Activated CD4-positive, alpha-beta memory T cell treated with anti-CD3 and anti-CD28 coated beads for 36 hours (primary cell): ENCODE results near the gene ANO4. TPM values are rescaled to one million over a fixed set of nuclear protein-coding genes. Genes with fewer than 3 reads are reported as not detected.
"Not testable (repeated sequence)": the region's sequence is repeated elsewhere in the genome, so short reads cannot be mapped to it uniquely, and the experiment has no call there.

Experiments
- CTCF ChIA-PET: fragments of 350-600 bp; sonication (Branson Sonifier 250); formaldehyde crosslinking; loops from one replicate; lab custom pipeline; 2021; ENCODE audit warnings: antibody characterized with exemption, inconsistent platforms; lab: Charles Lee
- POLR2A ChIA-PET: fragments of 350-600 bp; sonication (Branson Sonifier 250); formaldehyde crosslinking; loops from one replicate; lab custom pipeline; 2021; ENCODE audit warnings: antibody characterized with exemption; lab: Charles Lee
- DNase-seq: peaks from one replicate; pipeline ENCODE4 v3.0.0-alpha.2; 2020
- H3K27ac Mint-ChIP-seq: one replicate; pipeline ENCODE4 v1.8.0; 2021; ENCODE audit warnings: mixed read lengths
- H3K27me3 Mint-ChIP-seq: one replicate; pipeline ENCODE4 v1.8.0; 2021; ENCODE audit warnings: mixed read lengths
- H3K36me3 Mint-ChIP-seq: one replicate; pipeline ENCODE4 v1.8.0; 2021; ENCODE audit warnings: mixed read lengths
- H3K4me1 Mint-ChIP-seq: one replicate; pipeline ENCODE4 v1.8.0; 2021; ENCODE audit warnings: low read depth, mixed read lengths
- H3K4me3 Mint-ChIP-seq: one replicate; pipeline ENCODE4 v1.8.0; 2021; ENCODE audit warnings: mild to moderate bottlenecking, mixed read lengths
- H3K9me3 Mint-ChIP-seq: one replicate; pipeline ENCODE4 v1.8.0; 2021; ENCODE audit warnings: mixed read lengths
- intact Hi-C: fragments of 100-400 bp; cut with micrococcal nuclease; formaldehyde crosslinking; loops from one replicate; pipeline ENCODE4 v1.15.1; 2023
- total RNA-seq, 2 experiments: library from RNA; stranded (reverse); gene quantifications; one replicate each; pipeline ENCODE4 v1.2.3, GENCODE V29; 2021

Gene ANO4
- total RNA-seq, 2 experiments from 2014 or later, result not detected

DNA sequence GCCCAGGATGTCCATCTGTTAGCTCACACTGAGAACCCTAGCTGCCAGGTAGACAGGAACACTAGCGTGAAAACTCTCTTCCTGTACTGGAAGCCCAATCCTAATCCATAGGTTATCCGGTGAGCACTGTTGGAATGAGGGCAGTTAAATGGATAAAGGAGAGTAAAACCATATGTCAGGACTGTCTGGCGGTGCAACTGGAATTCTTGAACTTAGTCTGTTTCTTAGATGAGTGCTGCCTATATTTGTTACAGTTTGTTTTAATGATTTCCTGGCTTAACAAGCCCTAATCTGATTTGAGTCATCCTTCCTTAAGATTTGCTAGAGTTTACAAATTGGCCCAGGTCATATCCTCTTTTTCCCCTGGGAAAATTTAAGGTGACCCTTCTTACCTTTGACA is 104.7 kb downstream of the ANO4 start:
- no peak overlapping the region for H3K27ac Mint-ChIP-seq
- H3K4me1 Mint-ChIP-seq, result no peaks in the 10 kb centered on the region
- ChIA-PET POLR2A (no interaction called here), CTCF (no interaction called here)
- H3K27me3 Mint-ChIP-seq, result no peaks in the 10 kb centered on the region
- DNase-seq, result no peak
- H3K9me3 Mint-ChIP-seq, result no peaks in the 10 kb centered on the region
- intact Hi-C loops, result no loop called here
- H3K4me3 Mint-ChIP-seq, result no peak overlapping the region
- no peaks in the 10 kb centered on the region for H3K36me3 Mint-ChIP-seq

DNA sequence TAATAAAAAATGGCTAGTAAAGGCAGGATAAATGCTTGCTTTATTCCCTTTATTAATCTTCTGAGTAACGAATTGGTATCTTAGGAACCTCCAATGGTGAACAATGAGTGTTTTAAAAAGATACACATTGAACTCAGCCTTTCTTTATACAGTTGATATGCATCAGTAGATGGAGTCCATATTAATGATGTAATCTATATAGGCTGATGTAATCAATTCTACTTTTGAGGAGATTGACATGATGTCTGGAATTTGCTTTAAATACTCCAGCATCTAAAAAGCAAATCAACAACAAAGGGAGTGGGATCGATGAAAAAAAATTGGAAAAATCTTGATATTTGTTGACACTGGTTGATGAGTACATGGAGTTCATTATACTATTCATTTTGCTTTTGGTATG is 106.2 kb downstream of the ANO4 start:
- ChIA-PET CTCF (no interaction called here), POLR2A (no interaction called here)
- H3K27ac Mint-ChIP-seq, result no peak overlapping the region
- intact Hi-C loops, result no loop called here
- H3K4me3 Mint-ChIP-seq, result no peak overlapping the region
- no peaks in the 10 kb centered on the region for H3K27me3 Mint-ChIP-seq
- H3K9me3 Mint-ChIP-seq, result no peaks in the 10 kb centered on the region
- H3K36me3 Mint-ChIP-seq, result no peaks in the 10 kb centered on the region
- H3K4me1 Mint-ChIP-seq, result no peaks in the 10 kb centered on the region
- DNase-seq, result no peak

DNA sequence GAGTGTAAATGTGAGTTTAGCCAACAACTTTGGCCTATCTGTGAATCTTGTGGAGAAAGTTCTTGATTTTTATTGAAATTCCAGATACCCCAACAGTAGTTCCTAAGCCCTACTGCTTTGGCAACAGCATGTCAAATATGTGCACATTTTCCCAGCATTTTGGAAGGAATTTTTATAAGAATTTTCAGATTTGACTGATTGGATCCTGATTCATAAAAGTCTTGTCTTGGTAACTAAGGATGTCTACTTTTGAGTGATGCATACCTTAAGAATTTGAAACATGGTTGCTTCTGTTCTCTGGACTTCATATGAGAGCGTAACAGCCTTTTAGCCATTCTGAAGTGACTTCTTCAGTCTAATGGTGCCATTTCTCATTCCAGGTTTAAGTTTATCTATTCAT is 106.7 kb downstream of the ANO4 start:
- intact Hi-C loops, result no loop called here
- H3K4me1 Mint-ChIP-seq, result no peaks in the 10 kb centered on the region
- ChIA-PET POLR2A (no interaction called here), CTCF (no interaction called here)
- no peaks in the 10 kb centered on the region for H3K27me3 Mint-ChIP-seq
- no peak overlapping the region for H3K4me3 Mint-ChIP-seq
- no peak overlapping the region for H3K27ac Mint-ChIP-seq
- no peak for DNase-seq
- no peaks in the 10 kb centered on the region for H3K9me3 Mint-ChIP-seq
- no peaks in the 10 kb centered on the region for H3K36me3 Mint-ChIP-seq

DNA sequence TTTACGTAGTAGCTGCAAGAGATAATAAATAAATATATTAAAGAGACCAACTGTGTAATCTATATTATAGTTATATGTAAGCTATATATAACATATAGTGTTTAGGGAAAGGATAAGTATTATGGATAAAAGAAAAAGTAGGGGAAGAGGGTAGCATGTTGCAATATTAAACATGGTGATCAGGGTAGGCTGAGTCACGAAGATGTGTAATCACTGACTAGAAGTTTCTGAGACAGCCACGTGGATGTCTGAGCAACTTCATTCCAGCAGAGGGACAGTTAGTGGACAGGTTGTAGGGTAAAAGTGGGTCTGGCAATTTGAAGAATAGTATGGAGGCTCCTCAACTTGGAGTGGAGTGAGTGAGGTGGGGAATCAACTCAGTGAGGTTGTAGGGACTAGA is 109.7 kb downstream of the ANO4 start:
- H3K27me3 Mint-ChIP-seq, result no peaks in the 10 kb centered on the region
- H3K27ac Mint-ChIP-seq, result no peak overlapping the region
- DNase-seq, result no peak
- H3K4me3 Mint-ChIP-seq, result no peak overlapping the region
- CTCF ChIA-PET, result no interaction called here
- POLR2A ChIA-PET, result no interaction called here
- intact Hi-C loops, result no loop called here
- H3K4me1 Mint-ChIP-seq, result no peaks in the 10 kb centered on the region
- H3K36me3 Mint-ChIP-seq, result no peaks in the 10 kb centered on the region
- no peaks in the 10 kb centered on the region for H3K9me3 Mint-ChIP-seq

DNA sequence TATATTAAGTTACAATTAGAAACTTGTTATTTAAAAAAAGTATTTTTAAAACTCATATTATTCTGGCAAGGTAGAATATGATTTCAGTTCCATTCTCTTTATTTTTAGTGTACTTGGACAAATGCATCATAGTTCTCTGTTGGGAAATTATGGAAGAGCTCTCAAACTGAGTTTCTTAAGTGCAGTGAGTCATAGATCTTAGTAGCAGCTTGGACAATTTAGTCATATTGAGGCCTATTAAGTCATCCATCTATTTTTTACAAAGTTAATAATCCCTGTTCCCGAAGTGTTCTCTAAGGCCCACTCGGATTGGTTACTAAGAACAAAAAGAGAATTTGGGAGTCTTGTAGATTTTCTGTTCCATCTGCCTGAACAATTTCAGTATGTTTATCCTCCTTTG is 113.9 kb downstream of the ANO4 start:
- H3K4me1 Mint-ChIP-seq, result no peaks in the 10 kb centered on the region
- H3K9me3 Mint-ChIP-seq, result peaks cover 3% of the 10 kb centered on the region
- H3K27me3 Mint-ChIP-seq, result peaks cover 2% of the 10 kb centered on the region
- H3K27ac Mint-ChIP-seq, result no peak overlapping the region
- POLR2A ChIA-PET, result no interaction called here
- CTCF ChIA-PET, result no interaction called here
- DNase-seq, result no peak
- intact Hi-C loops, result no loop called here
- no peak overlapping the region for H3K4me3 Mint-ChIP-seq
- no peaks in the 10 kb centered on the region for H3K36me3 Mint-ChIP-seq

DNA sequence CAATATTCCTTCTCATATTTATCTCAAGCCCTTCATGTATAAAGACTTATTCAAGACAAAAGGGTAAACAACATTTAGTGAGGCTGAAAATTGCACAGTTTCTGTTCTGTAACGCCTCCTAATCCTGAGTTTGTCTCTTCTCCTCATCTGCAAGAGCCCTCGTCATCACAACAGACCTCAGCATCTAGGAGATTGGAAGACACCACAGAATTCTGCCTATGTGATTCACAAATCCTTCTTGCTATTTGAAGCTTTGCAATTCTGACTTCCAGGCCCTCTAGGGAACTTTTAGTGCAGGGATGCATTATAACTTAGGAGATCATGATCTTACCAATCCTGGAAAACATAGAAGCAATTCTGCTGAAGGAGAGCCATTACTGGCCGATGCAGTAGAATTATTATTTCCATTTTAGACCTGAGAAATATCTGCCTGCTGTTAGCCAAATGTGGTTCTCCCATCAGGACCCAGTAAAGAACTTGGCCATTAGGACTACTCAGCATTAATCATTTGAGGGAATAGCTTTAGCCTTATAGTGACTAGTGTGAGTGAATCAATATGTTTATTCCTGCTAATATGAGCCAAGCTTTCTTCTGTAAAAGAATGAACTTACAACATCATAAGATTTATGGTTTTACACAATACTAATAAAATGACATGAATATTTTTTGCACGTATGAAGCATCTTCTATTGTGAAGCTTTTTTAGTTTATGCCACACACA is 119.5 kb downstream of the ANO4 start:
- H3K4me1 Mint-ChIP-seq, result no peaks in the 10 kb centered on the region
- intact Hi-C loops, result no loop called here
- no peak overlapping the region for H3K4me3 Mint-ChIP-seq
- POLR2A ChIA-PET, result no interaction called here
- H3K36me3 Mint-ChIP-seq, result no peaks in the 10 kb centered on the region
- CTCF ChIA-PET, result interaction anchor here (0.6 kb wide), 1 partner anchor 1141 kb away, joined by 4 read pairs; no protein-coding TSS in a partner anchor
- peaks cover 3% of the 10 kb centered on the region for H3K9me3 Mint-ChIP-seq
- peaks cover 2% of the 10 kb centered on the region for H3K27me3 Mint-ChIP-seq
- no peak for DNase-seq
- no peak overlapping the region for H3K27ac Mint-ChIP-seq

DNA sequence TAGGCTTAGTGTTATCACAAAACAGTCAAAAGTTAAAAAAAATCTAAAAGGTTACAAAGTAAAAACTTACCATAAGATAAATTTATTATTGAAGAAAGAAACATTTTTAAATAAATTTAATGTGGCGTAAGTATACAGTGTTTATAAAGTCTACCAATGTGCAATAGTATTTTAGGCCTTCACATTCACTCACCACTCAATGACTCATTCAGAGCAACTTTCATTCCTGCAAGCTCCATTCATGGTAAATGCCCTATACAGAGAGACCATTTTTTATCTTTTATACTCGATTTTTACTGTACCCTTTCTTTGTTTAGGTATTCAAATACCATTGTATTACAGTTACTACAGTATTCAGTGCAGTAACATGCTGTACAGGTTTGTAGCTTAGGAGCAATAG is 124.5 kb downstream of the ANO4 start:
- Mint-ChIP-seq H3K36me3 (no peaks in the 10 kb centered on the region), H3K27me3 (no peaks in the 10 kb centered on the region), H3K9me3 (peaks cover 3% of the 10 kb centered on the region), H3K4me1 (no peaks in the 10 kb centered on the region), H3K4me3 (no peak overlapping the region), H3K27ac (no peak overlapping the region)
- ChIA-PET CTCF (no interaction called here), POLR2A (no interaction called here)
- intact Hi-C loops, result no loop called here
- DNase-seq, result no peak

DNA sequence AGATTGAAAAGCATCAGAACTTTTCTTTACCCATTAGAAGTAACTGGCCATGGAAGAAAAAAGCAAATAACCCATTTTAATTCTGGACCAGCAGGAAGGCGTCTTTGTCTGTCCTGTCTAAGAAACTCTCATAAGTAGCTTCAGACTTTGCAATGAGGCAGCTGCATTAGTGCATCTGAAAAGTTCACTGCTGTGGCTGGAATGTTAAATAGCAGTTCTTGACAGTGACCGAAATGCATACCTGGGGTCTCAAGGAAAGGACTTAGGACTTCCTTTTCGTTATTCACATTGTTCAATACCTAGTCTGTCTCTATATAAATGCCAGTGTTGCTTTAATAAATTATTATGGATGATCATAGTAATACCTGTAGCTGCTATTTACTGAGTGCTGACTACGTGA is 125.9 kb downstream of the ANO4 start:
- CTCF ChIA-PET, result no interaction called here
- no peak for DNase-seq
- Mint-ChIP-seq H3K36me3 (no peaks in the 10 kb centered on the region), H3K4me3 (no peak overlapping the region), H3K27ac (no peak overlapping the region), H3K4me1 (no peaks in the 10 kb centered on the region), H3K9me3 (peaks cover 3% of the 10 kb centered on the region), H3K27me3 (no peaks in the 10 kb centered on the region)
- intact Hi-C loops, result no loop called here
- POLR2A ChIA-PET, result no interaction called here

DNA sequence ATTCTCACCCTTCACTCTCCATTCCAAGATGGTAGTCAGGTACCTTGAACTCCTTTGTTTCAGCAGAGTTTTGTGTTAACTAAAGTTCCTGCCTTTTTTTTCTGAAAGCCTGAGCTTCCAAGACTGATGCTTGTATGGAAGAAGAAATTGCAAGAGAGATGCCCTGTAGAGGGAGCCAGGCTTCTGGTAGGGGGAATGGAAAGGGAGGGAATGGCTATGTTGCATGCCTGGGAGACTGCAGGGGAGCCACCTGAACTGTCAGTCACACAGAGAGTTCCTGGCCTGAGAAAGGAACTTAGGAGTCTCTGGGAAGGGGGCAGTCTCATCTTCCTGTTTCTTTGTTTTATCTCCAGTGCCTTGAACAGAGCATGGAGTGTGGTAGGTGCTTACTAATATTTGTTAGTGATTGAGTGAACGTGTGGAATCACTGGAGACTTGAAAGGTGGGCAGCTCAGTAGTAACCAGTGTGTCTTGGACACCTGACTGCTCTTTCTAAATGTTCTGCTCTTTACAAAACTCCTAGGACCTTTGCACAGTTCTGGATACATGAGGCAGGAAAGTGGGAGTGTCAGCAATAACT is 132.2 kb downstream of the ANO4 start:
- no peaks in the 10 kb centered on the region for H3K36me3 Mint-ChIP-seq
- POLR2A ChIA-PET, result no interaction called here
- no peak for DNase-seq
- H3K27me3 Mint-ChIP-seq, result no peaks in the 10 kb centered on the region
- no peak overlapping the region for H3K27ac Mint-ChIP-seq
- H3K4me3 Mint-ChIP-seq, result no peak overlapping the region
- H3K9me3 Mint-ChIP-seq, result peaks cover 3% of the 10 kb centered on the region
- intact Hi-C loops, result no loop called here
- CTCF ChIA-PET, result no interaction called here
- no peaks in the 10 kb centered on the region for H3K4me1 Mint-ChIP-seq

DNA sequence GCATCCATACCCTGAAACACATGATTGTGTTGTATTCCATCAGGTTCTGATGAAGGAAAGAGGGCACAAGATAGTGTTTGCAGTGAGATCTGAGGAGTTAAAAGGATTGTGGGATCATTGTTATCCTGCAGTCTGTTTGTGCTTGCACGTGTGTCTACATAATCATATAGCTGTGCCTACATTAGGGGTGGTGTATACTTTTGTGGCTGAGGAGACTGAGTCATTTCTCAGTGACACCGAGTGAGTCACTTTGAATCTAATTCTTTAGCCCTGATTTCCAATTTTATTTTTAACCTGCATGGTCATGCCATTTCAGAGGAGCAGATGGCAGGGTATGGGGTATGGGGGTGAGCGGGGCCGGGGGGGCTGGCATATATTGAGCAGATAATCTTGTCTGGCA is 133.2 kb downstream of the ANO4 start:
- H3K4me1 Mint-ChIP-seq, result no peaks in the 10 kb centered on the region
- H3K27ac Mint-ChIP-seq, result no peak overlapping the region
- no peak overlapping the region for H3K4me3 Mint-ChIP-seq
- peaks cover 3% of the 10 kb centered on the region for H3K9me3 Mint-ChIP-seq
- H3K27me3 Mint-ChIP-seq, result no peaks in the 10 kb centered on the region
- POLR2A ChIA-PET, result no interaction called here
- H3K36me3 Mint-ChIP-seq, result no peaks in the 10 kb centered on the region
- CTCF ChIA-PET, result no interaction called here
- DNase-seq, result no peak
- intact Hi-C loops, result no loop called here

DNA sequence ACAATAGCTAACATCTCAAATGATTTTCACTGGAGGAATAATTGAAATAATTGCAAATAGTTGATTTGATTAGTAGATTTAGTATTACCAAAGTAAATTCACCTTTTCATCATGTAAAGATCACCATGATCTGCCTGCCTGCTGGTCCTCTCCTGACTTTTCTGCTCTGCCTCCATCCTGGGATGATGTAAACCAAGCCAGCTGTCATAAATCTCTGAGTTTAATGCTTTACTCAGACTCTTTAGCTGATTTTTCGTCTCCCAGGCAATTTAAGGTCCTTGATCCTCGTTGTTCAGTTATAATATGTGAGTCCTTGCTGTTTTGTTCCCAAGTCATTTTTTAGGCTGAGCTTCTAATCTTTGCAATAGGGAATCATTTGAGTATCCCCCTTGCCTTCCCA is 138.0 kb downstream of the ANO4 start:
- POLR2A ChIA-PET, result no interaction called here
- DNase-seq, result no peak

DNA sequence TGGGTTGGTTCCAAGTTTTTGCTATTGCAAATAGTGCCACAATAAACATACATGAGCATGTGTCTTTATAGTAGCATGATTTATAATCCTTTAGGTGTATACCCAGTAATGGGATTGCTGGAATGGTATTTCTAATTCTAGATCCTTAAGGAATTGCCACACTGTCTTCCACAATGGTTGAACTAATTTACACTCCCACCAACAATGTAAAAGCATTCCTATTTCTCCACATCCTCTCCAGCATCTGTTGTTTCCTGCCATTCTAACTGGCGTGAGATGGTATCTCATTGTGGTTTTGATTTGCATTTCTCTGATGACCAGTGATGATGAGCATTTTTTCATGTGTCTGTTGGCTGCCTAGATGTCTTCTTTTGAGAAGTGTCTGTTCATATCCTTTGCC is 139.0 kb downstream of the ANO4 start:
- intact Hi-C loops, DNase-seq, H3K9me3 Mint-ChIP-seq, H3K36me3 Mint-ChIP-seq, H3K4me1 Mint-ChIP-seq, H3K27ac Mint-ChIP-seq, H3K4me3 Mint-ChIP-seq, CTCF ChIA-PET, POLR2A ChIA-PET, H3K27me3 Mint-ChIP-seq: not testable (repeated sequence)

More for the DNA sequence above, 138.0 kb downstream of the ANO4 start:
- H3K36me3 Mint-ChIP-seq, result no peaks in the 10 kb centered on the region
- no peak overlapping the region for H3K4me3 Mint-ChIP-seq
- CTCF ChIA-PET, result no interaction called here
- H3K4me1 Mint-ChIP-seq, result no peaks in the 10 kb centered on the region
- no peaks in the 10 kb centered on the region for H3K9me3 Mint-ChIP-seq
- intact Hi-C loops, result no loop called here
- H3K27me3 Mint-ChIP-seq, result no peaks in the 10 kb centered on the region
- no peak overlapping the region for H3K27ac Mint-ChIP-seq

DNA sequence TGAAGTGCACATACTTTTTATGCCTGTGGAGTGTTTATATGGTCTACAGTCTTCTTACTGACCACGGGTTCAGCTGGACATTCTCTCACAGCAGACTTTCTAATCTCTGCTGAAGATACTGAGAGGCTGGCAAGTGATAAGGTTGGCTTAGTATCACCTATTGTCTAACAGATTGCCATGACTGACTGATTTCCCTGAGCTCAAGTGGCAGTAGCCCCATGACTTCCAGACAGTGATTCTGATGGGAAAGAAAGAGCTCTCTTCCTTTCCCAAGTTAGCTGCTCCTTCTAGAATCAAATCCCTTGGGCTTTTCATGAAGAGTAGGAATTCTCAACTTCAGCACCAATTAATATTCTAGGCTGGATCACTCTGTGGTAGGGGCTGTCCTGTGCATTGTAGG is 141.4 kb downstream of the ANO4 start:
- intact Hi-C loops, result no loop called here
- Mint-ChIP-seq H3K36me3 (no peaks in the 10 kb centered on the region), H3K4me1 (no peaks in the 10 kb centered on the region), H3K9me3 (no peaks in the 10 kb centered on the region), H3K4me3 (no peak overlapping the region), H3K27me3 (no peaks in the 10 kb centered on the region), H3K27ac (no peak overlapping the region)
- ChIA-PET POLR2A (no interaction called here), CTCF (no interaction called here)
- no peak for DNase-seq
